Prostate gland (tissue), 2 donors: Measurements from ENCODE around the gene ABCA1. TPM values are rescaled to one million over a fixed set of nuclear protein-coding genes. Genes with fewer than 3 reads are reported as not detected.

ENCODE experiments used
- DNase-seq: peaks from one replicate; pipeline ENCODE4 v3.0.0-alpha.2; 2019; ENCODE audit warnings: low spot score
- H3K27ac ChIP-seq, 2 donors: fragments of 200-600 bp; sonication (generic); 2 replicates each; pipeline ENCODE4 v1.5.1; 2017 to 2019
- H3K27me3 ChIP-seq: fragments of 200-600 bp; sonication (generic); replicated peaks from 2 replicates; pipeline ENCODE4 v1.5.1; 2019; ENCODE audit not compliant: insufficient read depth
- H3K36me3 ChIP-seq, 2 donors: fragments of 200-600 bp; sonication (generic); 1 replicate in 1 of 2; 2 replicates in 1 of 2; pipeline versions ENCODE4 v1.5.1 to v1.8.1; 2017 to 2019
- H3K4me1 ChIP-seq: fragments of 200-600 bp; sonication (generic); replicated peaks from 2 replicates; pipeline ENCODE4 v1.5.1; 2019
- H3K4me3 ChIP-seq, 2 donors: fragments of 200-600 bp; sonication (generic); 2 replicates each; pipeline ENCODE4 v1.5.1; 2017 to 2019
- H3K9me3 ChIP-seq: fragments of 200-600 bp; sonication (generic); 2 replicates; pipeline ENCODE4 v1.5.1; 2017
- POLR2A ChIP-seq: fragments of 450-650 bp; IDR thresholded peaks from one replicate; pipeline ENCODE4 v1.6.1; 2016; ENCODE audit warnings: antibody characterized with exemption, mild to moderate bottlenecking
- POLR2AphosphoS5 ChIP-seq: sonication (generic); formaldehyde crosslinking; IDR thresholded peaks from one replicate; pipeline ENCODE4 v1.6.1; 2017; ENCODE audit warnings: antibody characterized with exemption
- WGBS: methylation state at CpG from one replicate; pipeline ENCODE4 v1.1.5; 2018; 5-methylcytosine and 5-hydroxymethylcytosine counted together
- intact Hi-C: fragments of 100-400 bp; cut with DNase I; formaldehyde crosslinking; loops from one replicate; pipeline ENCODE4 v1.14.2; 2022
- total RNA-seq, 2 donors: library from RNA; depleted of rRNA; stranded (reverse); fragments of >200 nt; gene quantifications; one replicate each; pipeline ENCODE4 v1.1.0, GENCODE V29; 2016
- TF ChIP-seq, protein P1 (sequence below), 4 experiments: fragments of 200-600 bp in 2 of 4; fragments of 450-650 bp in 2 of 4; sonication (generic) in 2 of 4; IDR thresholded peaks; 1 replicate in 3 of 4; 2 replicates in 1 of 4; pipeline ENCODE4 v1.5.1; 2016 to 2019; ENCODE audit warnings: antibody characterized with exemption in 4 of 4, mild to moderate bottlenecking in 2 of 4, moderate library complexity in 2 of 4

ABCA1 gene
- total RNA-seq, 2 donors from 2014 or later, result 11.0 to 63.7 TPM

DNA sequence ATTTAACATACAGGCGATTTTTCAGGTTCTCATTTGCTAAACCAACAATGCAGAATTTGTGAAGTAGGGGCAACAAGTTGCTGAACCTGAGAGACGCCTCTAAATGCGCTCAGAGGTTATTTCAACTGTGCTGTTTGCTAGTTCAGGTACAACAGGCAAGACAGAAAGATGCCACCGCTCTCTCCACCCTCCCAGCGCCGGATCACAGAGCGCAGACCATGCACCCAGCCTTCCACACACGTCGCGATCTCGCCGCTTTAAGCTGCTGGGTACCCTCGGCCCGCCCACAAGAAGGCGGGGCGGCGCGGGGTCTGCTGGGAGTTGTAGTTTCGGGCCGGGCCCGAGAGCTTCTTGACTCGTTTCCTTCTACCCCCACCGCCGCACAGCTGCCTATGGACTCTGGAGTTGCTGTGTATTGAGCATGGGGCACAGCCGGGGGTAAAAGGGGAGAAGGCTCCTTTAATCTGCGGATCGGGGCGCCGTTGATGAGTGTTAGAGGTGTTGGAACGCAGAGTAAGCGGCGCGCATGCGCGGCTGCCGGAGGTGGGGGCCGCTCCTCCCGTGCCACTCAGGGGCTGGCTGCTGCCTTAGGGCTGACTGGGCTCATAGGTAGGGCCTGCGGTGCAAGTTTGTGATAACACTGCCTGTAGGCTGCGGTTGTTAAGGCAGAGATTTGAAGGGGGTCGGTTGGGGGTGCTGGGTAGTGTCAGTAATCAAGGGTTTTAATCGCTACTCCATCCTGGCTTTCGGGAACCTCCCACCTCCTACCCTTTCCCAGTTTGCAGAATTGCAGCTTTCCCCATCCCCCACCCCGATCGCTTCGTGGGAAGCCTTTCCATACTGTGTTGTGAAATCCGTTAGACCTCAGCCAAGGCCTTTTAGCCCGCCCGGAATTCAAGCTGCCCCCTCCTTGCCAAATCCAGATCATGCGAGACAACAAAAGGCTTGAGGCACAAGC, 40.3 kb upstream of the ABCA1 start:
- Histone ChIP-seq H3K27ac (peak overlapping the region; percentile 76 to 81), H3K4me1 (no peaks in the 10 kb centered on the region), H3K9me3 (no peaks in the 10 kb centered on the region), H3K36me3 (no peaks in the 10 kb centered on the region), H3K4me3 (peak overlapping the region; percentile 45 to 51), H3K27me3 (no peaks in the 10 kb centered on the region)
- intact Hi-C loops, result loop anchor here (1.0 kb wide), 1 partner anchor 40 kb away; the partner anchor contains the start of gene ABCA1
- WGBS, result 3% methylated on average over 50 of the region's 50 CpGs
- peak; percentile 80 for DNase-seq
- TF ChIP-seq POLR2A, result no peak
- TF ChIP-seq POLR2AphosphoS5, result peak; percentile 73
- TF ChIP-seq, protein P1, sequence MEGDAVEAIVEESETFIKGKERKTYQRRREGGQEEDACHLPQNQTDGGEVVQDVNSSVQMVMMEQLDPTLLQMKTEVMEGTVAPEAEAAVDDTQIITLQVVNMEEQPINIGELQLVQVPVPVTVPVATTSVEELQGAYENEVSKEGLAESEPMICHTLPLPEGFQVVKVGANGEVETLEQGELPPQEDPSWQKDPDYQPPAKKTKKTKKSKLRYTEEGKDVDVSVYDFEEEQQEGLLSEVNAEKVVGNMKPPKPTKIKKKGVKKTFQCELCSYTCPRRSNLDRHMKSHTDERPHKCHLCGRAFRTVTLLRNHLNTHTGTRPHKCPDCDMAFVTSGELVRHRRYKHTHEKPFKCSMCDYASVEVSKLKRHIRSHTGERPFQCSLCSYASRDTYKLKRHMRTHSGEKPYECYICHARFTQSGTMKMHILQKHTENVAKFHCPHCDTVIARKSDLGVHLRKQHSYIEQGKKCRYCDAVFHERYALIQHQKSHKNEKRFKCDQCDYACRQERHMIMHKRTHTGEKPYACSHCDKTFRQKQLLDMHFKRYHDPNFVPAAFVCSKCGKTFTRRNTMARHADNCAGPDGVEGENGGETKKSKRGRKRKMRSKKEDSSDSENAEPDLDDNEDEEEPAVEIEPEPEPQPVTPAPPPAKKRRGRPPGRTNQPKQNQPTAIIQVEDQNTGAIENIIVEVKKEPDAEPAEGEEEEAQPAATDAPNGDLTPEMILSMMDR (IDR thresholded peaks at IDR 0.05), result peak in 1 of 4 experiments; percentile 1

DNA sequence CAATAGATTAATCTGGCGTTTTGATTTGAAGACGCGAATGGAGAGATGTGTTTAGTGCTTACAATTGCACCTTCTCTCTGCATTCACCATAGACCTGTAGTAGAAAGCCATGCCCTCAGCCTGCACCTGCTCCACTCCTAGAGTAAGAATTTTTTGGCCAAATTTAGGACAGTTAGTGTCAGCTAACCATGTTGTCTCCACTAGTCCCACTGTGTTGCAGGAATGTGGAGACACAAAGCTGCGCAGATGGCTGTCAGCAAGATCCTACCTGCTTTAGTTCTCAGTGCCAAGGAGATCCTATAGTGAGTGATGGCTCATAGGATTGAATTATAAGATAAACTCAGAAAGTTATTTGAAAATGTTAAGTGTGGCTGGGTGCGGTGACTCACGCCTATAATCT, 35.1 kb upstream of the ABCA1 start:
- Histone ChIP-seq H3K27ac (no peak overlapping the region), H3K4me3 (no peak overlapping the region), H3K27me3 (no peaks in the 10 kb centered on the region), H3K9me3 (no peaks in the 10 kb centered on the region), H3K36me3 (no peaks in the 10 kb centered on the region), H3K4me1 (no peaks in the 10 kb centered on the region)
- DNase-seq, result no peak
- 91% methylated on average over 6 of the region's 6 CpGs for WGBS
- intact Hi-C loops, result no loop called here
- TF ChIP-seq POLR2A, result no peak
- TF ChIP-seq, protein P1 (IDR thresholded peaks at IDR 0.05), result no peak
- TF ChIP-seq POLR2AphosphoS5, result no peak

DNA sequence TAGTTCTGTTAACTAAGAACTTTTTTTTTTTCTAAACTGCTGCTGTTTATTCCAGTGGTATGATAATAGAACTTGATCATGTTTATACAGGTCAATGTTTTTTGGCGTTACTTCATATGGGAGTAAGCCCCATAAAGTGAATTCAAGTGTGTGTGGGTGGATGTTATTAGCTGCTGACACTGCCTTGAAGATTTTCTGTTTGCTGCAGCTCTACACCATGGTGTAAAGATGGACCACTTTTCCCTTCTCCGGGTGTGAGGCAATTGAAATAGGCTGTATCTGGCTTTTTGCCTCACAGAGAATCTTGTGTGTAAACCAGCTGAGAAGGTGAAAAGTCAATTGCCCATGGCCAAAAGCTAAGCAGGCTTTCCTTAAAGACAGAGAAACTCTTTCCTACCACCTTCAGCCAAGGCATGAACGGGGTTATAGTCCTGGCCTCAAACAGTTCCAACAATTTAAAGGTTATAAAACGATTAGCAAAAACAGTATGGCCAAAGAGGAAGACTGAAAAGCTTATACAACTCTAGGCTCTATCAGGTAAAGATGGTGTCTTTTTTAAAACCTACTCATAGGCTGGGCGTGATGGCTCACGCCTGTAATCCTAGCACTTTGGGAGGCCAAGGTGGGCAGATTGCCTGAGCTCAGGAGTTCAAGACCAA, 33.9 kb upstream of the ABCA1 start:
- intact Hi-C loops, result no loop called here
- Histone ChIP-seq H3K27me3 (no peaks in the 10 kb centered on the region), H3K27ac (no peak overlapping the region), H3K36me3 (no peaks in the 10 kb centered on the region), H3K9me3 (no peaks in the 10 kb centered on the region), H3K4me3 (no peak overlapping the region), H3K4me1 (no peaks in the 10 kb centered on the region)
- no peak for DNase-seq
- 51% methylated on average over 6 of the region's 6 CpGs for WGBS
- TF ChIP-seq POLR2A, result no peak
- TF ChIP-seq, protein P1 (IDR thresholded peaks at IDR 0.05), result no peak
- TF ChIP-seq POLR2AphosphoS5, result no peak

DNA sequence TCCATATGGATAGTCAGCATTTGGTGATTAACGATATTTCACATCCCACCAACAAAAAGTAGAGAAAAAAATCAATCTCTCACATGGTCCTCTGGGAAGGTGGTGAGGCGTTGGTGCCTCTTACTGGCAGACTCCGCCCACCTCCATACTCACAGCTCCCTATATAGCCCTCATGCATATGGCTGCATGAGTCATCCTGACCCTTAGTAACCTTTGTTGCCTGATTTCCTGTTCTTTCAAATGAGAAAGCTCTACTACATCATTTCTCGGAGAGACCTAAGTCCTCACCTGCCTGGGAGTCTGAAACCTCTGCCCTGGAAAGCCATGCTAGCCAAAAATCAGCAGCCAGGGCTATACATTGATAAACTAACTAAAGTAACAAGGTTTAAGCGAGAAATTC, 33.3 kb upstream of the ABCA1 start:
- Histone ChIP-seq H3K9me3 (no peaks in the 10 kb centered on the region), H3K4me1 (no peaks in the 10 kb centered on the region), H3K4me3 (no peak overlapping the region), H3K36me3 (no peaks in the 10 kb centered on the region), H3K27ac (no peak overlapping the region), H3K27me3 (no peaks in the 10 kb centered on the region)
- TF ChIP-seq POLR2A, result no peak
- TF ChIP-seq POLR2AphosphoS5, result no peak
- TF ChIP-seq, protein P1 (IDR thresholded peaks at IDR 0.05), result no peak
- intact Hi-C loops, result no loop called here
- no peak for DNase-seq
- WGBS, result 76% methylated on average over 5 of the region's 5 CpGs
